Activated T-cell treated with anti-CD3 and anti-CD28 coated beads for 24 hours (primary cell): ENCODE results near the gene PFKM.

ENCODE experiments used
- DNase-seq: peaks from one replicate; pipeline ENCODE4 v3.0.0-alpha.2; 2020; ENCODE audit warnings: low read depth

The PFKM gene

DNA sequence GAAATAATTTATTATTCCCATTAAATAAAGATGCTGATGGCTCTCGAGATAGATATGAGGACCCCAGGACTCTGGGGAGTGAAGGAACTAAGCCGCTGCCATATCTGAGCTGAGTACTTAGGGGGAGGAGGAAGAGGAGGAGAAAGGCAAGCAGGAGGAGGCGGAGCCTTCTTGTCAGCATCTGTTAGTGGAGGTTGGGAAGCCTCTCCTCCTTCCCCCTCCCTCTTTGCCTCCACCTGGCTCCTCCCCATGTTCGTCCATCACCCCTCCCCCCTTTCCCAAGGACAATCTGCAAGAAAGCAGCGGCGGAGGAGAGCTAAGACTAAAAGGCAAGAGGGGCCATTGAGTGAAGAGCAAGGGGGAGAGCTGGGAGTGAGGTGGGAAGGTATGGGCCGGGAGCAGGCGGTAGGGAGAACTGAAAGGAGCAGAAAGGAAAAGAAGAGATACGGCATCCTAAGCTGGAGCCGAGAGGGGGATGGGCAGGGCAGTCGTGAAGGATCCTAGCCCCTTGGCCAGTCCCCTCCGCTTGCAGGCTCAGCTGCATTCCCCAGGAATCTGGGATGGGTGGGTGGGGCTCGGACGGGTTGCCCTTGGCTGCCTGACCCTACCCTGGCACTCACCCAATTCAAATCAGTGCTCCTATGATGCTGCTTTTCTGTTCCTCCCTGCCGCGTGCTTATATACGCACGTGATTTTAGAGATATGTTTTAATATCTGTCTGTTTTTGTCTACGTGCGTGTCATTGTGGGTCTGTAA lies at the start of gene PFKM:
Gene PFKM, plus strand, starts transcription at position 287 of the 756 bp plus-strand sequence. CDS start 3,411 bp downstream, outside the sequence.
- peak; percentile 65 for DNase-seq

DNA sequence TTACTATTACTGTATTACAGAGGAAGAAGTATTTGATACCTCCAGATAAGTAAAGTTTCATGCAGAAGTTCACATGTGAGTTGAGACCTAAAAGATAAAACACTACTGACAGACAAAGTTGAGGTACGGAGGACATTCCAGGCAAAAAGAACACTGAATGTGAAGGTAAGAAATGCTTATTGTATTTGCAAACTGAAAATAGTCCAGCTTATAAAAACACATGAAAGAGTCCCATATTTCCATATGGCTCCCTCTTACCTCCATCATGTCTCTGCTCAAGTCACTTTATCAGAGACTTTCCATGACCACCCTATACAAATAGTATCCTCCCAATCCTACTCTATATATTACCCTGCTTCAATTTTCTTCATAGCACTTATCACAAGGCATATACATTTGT lies 49.1 kb upstream of the PFKM start:
- no peak for DNase-seq

DNA sequence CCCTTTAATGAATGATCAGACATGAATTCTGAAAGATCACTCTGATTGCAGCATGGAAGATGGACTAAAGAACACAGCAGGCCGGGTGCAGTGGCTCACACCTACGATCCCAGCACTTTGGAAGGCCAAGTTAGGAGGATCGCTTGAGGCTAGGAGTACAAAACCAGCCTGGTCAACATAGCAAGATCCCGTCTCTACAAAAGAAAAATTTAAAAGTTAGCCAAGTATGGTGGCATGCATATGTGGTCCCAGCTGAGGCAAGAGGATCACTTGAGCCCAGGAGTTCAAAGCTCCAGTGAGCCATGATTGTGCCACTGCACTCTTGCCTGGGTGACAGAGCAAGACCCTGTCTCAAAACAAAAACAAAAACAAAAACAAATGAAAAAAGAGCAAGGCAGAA lies 48.4 kb upstream of the PFKM start:
- no peak for DNase-seq

GRCh38 chr12:48071808-48072207 lies 47.4 kb upstream of the PFKM start:
- no peak for DNase-seq

- no peak for DNase-seq
Measured at GRCh38 chr12:48072266-48072665, 46.9 kb upstream of the PFKM start.

GRCh38 chr12:48074266-48074665 lies 44.9 kb upstream of the PFKM start:
- DNase-seq, result no peak

DNA sequence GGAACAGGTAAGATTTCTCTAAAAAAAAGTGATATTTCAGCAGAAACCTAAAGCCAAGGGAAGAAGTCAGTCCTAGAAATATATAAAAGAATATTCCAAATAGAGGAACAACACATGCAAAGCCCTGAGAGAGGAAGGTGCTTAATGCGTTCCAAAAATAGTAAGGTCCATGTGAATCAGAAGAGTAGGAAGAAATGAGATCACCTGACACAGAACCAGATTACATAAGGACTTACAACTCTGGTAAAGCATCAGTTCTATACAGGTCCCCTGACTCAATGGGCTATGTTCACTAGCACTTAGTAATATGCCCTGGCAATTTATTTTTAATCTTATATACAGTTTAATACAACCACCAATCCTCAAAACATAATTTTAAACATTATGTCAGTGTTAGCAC lies 43.3 kb upstream of the PFKM start:
- no peak for DNase-seq

DNA sequence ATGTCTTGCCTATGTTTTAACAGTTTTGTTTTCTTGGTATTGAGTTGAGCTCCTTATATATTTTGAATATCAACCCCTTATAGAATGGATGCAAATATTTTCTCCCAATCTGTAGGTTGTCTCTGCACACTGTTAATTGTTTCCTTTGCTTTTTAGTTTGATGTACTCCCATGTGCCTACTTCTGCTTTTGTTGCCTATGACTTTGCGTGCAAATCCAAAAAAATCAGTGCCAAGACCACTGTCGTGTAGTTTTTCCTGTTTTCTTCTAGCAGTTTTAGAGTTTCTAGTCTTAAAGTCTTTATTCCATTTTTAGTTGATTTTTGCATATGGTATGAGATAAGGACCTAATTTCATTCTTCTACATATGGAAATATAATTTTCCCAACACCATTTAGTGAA lies 42.1 kb upstream of the PFKM start:
- no peak for DNase-seq

GRCh38 chr12:48078901-48079300 lies 40.3 kb upstream of the PFKM start:
- DNase-seq, result no peak

DNA sequence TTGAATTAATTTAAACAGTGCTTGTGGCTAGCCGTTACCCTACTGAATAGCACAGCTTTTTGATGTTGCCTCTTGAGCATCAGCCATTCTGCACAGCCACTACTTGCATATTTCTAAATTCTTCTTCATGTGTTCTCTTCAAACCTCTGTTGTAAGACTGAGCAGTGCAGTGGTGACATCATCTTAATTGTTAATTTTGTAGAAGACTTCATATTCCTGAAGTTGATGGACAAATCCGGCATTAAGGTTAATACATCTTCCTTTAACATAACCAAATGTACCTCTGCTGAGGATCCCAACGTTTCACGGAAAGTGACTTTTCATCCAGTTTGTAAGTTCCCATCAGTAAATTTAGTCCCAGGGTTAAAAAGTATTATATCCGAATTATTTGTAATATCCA lies 38.9 kb upstream of the PFKM start:
- DNase-seq, result no peak

GRCh38 chr12:48080821-48081220 lies 38.3 kb upstream of the PFKM start:
- DNase-seq, result no peak

DNA sequence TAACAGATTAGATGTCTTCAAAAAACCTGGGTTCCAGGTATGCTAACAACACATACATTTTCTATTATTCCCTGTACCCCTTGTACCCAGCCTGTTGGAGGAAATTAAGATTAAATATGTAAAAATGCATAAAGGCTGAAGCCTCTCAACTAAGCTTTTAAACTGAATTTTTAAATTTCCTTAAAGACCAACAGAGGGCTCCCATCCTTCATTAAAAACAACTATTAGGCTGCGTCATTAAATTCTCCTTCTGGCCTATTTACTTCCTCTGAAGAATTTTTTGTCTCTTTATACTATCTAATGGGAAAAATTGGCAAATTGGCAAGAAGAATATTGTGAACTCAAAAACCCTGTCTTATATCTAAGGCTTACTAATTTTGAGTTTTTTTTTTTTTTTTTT lies 35.1 kb upstream of the PFKM start:
- DNase-seq, result no peak

- DNase-seq, result no peak
Measured at GRCh38 chr12:48084841-48085460, 34.2 kb upstream of the PFKM start.

DNA sequence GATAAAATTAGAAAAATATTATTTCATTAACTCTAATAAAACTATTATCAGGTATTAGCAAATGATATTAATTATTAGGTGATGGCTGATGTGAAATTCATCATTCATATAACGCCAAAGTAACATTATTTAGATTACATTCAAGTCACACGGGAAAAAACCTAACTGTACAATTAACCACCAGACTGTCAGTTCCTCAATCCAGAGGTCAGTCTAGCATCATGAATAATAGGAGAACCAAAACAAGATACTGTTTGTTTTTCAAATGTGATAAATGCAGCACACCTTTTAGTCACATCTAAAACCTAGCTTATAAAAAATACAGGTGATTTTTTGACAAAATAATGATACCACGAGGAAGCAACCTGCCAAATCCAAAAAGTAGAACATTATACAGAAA lies 32.8 kb upstream of the PFKM start:
- no peak for DNase-seq

GRCh38 chr12:48092611-48093010 lies 26.6 kb upstream of the PFKM start:
- DNase-seq, result no peak

- no peak for DNase-seq
Measured at GRCh38 chr12:48104531-48104930, 14.6 kb upstream of the PFKM start.

GRCh38 chr12:48105321-48105866 lies 13.8 kb upstream of the PFKM start:
- peak; percentile 19 for DNase-seq

GRCh38 chr12:48105867-48106680 lies 13.1 kb upstream of the PFKM start, which contains the start of gene SENP1:
SENP1 (minus strand) TSS chr12:48106079; CDS start chr12:48101472, 4,607 bp downstream.
- DNase-seq, result peak; percentile 87

GRCh38 chr12:48106681-48107613 lies 12.2 kb upstream of the PFKM start:
- DNase-seq, result peak; percentile 0

- DNase-seq, result no peak
Measured at GRCh38 chr12:48109424-48109823, 9.7 kb upstream of the PFKM start.

- no peak for DNase-seq
Measured at GRCh38 chr12:48110691-48111311, 8.4 kb upstream of the PFKM start.
